Activated CD8-positive, alpha-beta T cell treated with anti-CD3 and anti-CD28 coated beads for 36 hours (primary cell): ENCODE results near the gene RAI1. TPM values are rescaled to one million over a fixed set of nuclear protein-coding genes. Genes with fewer than 3 reads are reported as not detected.

ENCODE experiments used
- ATAC-seq: fragments of 200-7000 bp; cut with Tn5 transposase; one replicate; pipeline ENCODE4 v1.10.0; 2021; ENCODE audit warnings: mild to moderate bottlenecking, moderate library complexity
- CTCF ChIA-PET: fragments of 350-600 bp; sonication (Branson Sonifier 250); formaldehyde crosslinking; loops from one replicate; lab custom pipeline; 2021; ENCODE audit warnings: antibody characterized with exemption; lab: Charles Lee
- POLR2A ChIA-PET: fragments of 350-600 bp; sonication (Branson Sonifier 250); formaldehyde crosslinking; loops from one replicate; lab custom pipeline; 2021; ENCODE audit warnings: antibody characterized with exemption; lab: Charles Lee
- DNase-seq: peaks from one replicate; pipeline ENCODE4 v3.0.0-alpha.2; 2020
- H3K27ac Mint-ChIP-seq: one replicate; pipeline ENCODE4 v1.8.0; 2021; ENCODE audit warnings: mild to moderate bottlenecking, mixed read lengths
- H3K27me3 Mint-ChIP-seq: one replicate; pipeline ENCODE4 v1.8.0; 2021; ENCODE audit warnings: mixed read lengths
- H3K36me3 Mint-ChIP-seq: one replicate; pipeline ENCODE4 v1.8.0; 2021; ENCODE audit warnings: low read depth, mixed read lengths
- H3K4me1 Mint-ChIP-seq: one replicate; pipeline ENCODE4 v1.8.0; 2021; ENCODE audit warnings: low read depth, mixed read lengths
- H3K4me3 Mint-ChIP-seq: one replicate; pipeline ENCODE4 v1.8.0; 2021; ENCODE audit warnings: mild to moderate bottlenecking, moderate library complexity, mixed read lengths
- H3K9me3 Mint-ChIP-seq: one replicate; pipeline ENCODE4 v1.8.0; 2021; ENCODE audit warnings: mixed read lengths
- CTCF ChIP-seq: fragments of 200-600 bp; IDR thresholded peaks from one replicate; pipeline ENCODE4 v1.8.0; 2022; ENCODE audit warnings: antibody characterized with exemption, mild to moderate bottlenecking
- intact Hi-C: fragments of 100-400 bp; cut with micrococcal nuclease; formaldehyde crosslinking; loops from one replicate; pipeline ENCODE4 v1.10.0; 2022
- total RNA-seq, 2 experiments: library from RNA; stranded (reverse); gene quantifications; one replicate each; pipeline ENCODE4 v1.2.3, GENCODE V29; 2021

The RAI1 gene
- total RNA-seq, 2 experiments from 2014 or later: 18.1 to 20.3 TPM

GRCh38 chr17:17839791-17840707 is 158.8 kb downstream of the RAI1 start:
- Mint-ChIP-seq H3K9me3 (no peaks in the 10 kb centered on the region), H3K36me3 (peaks cover 11% of the 10 kb centered on the region), H3K27me3 (no peaks in the 10 kb centered on the region), H3K4me3 (peak overlapping the region; percentile 83), H3K4me1 (peaks cover 46% of the 10 kb centered on the region), H3K27ac (peak overlapping the region; percentile 96)
- TF ChIP-seq CTCF: no peak
- DNase-seq: peak; percentile 85
- ATAC-seq: peak; percentile 60
- CTCF ChIA-PET: interaction anchor here (1.2 to 7.0 kb wide), 5 partner anchors 10 to 26 kb away, joined by 4 to 49 read pairs (median 8); no protein-coding TSS in a partner anchor
- intact Hi-C loops: no loop called here
- POLR2A ChIA-PET: interaction anchor here (1.1 to 22.2 kb wide), 8 partner anchors 9 to 31 kb away, joined by 3 to 617 read pairs (median 20); partner anchors contain the start of gene SREBF1

- H3K4me3 Mint-ChIP-seq: peak overlapping the region; percentile 68
- no peaks in the 10 kb centered on the region for H3K27me3 Mint-ChIP-seq
- ChIA-PET CTCF (interaction anchor here (1.2 to 2.4 kb wide), 4 partner anchors 9 to 27 kb away, joined by 4 to 12 read pairs (median 6); no protein-coding TSS in a partner anchor), POLR2A (interaction anchor here (0.7 to 19.1 kb wide), 7 partner anchors 9 to 192 kb away, joined by 3 to 617 read pairs (median 4); partner anchors contain the start of gene SREBF1)
- no peaks in the 10 kb centered on the region for H3K9me3 Mint-ChIP-seq
- intact Hi-C loops: no loop called here
- ATAC-seq: no peak
- peaks cover 38% of the 10 kb centered on the region for H3K4me1 Mint-ChIP-seq
- H3K36me3 Mint-ChIP-seq: peaks cover 1% of the 10 kb centered on the region
- DNase-seq: no peak
- H3K27ac Mint-ChIP-seq: peak overlapping the region; percentile 93
- no peak for TF ChIP-seq CTCF
Observed at GRCh38 chr17:17840751-17841591, 159.7 kb downstream of the RAI1 start.

GRCh38 chr17:17841601-17842025 is 160.4 kb downstream of the RAI1 start:
- intact Hi-C loops: no loop called here
- TF ChIP-seq CTCF: no peak
- Mint-ChIP-seq H3K27ac (no peak overlapping the region), H3K36me3 (no peaks in the 10 kb centered on the region), H3K9me3 (no peaks in the 10 kb centered on the region), H3K27me3 (no peaks in the 10 kb centered on the region), H3K4me3 (no peak overlapping the region), H3K4me1 (peaks cover 38% of the 10 kb centered on the region)
- ChIA-PET CTCF (interaction anchor here (1.2 to 2.4 kb wide), 5 partner anchors 8 to 28 kb away, joined by 3 to 12 read pairs (median 5); no protein-coding TSS in a partner anchor), POLR2A (interaction anchor here (1.1 to 19.1 kb wide), 5 partner anchors 8 to 13 kb away, joined by 3 to 617 read pairs (median 20); partner anchors contain the start of gene SREBF1)
- ATAC-seq (no peak), DNase-seq (no peak)

GRCh38 chr17:17842111-17842876 is 161.0 kb downstream of the RAI1 start:
- Mint-ChIP-seq H3K27ac (no peak overlapping the region), H3K27me3 (no peaks in the 10 kb centered on the region), H3K4me1 (peaks cover 40% of the 10 kb centered on the region), H3K9me3 (no peaks in the 10 kb centered on the region), H3K36me3 (no peaks in the 10 kb centered on the region), H3K4me3 (no peak overlapping the region)
- DNase-seq: no peak
- ChIA-PET POLR2A (interaction anchor here (1.1 to 19.1 kb wide), 4 partner anchors 10 to 50 kb away, joined by 3 to 617 read pairs (median 13); partner anchors contain the start of gene SREBF1), CTCF (interaction anchor here (1.3 to 2.4 kb wide), 2 partner anchors 12 to 17 kb away, joined by 3 to 12 read pairs; no protein-coding TSS in a partner anchor)
- intact Hi-C loops: no loop called here
- no peak for TF ChIP-seq CTCF
- ATAC-seq: no peak
